A549 (cell line): Measurements from ENCODE around the gene SDC4. TPM values are rescaled to one million over a fixed set of nuclear protein-coding genes. Genes with fewer than 3 reads are reported as not detected.

Experiments used
- ATAC-seq, 2 experiments: fragments of 200-7000 bp in 1 of 2; fragments of >200 bp in 1 of 2; cut with Nextera tagmentation in 1 of 2; cut with Tn5 transposase in 1 of 2; 3 replicates each; pipeline versions ENCODE4 v1.8.0 to v1.9.1; 2018 to 2020; ENCODE audit warnings: mild to moderate bottlenecking in 1 of 2, moderate library complexity in 1 of 2
- CTCF ChIA-PET: fragments of 300-600 bp; sonication (Branson Sonifier 250); formaldehyde crosslinking; extraction: SDS; loops from one replicate; lab custom pipeline; 2021; ENCODE audit warnings: antibody characterized with exemption, inconsistent platforms; lab: Yijun Ruan, JAX
- POLR2A ChIA-PET: fragments of 350-600 bp; formaldehyde crosslinking; extraction: SDS; loops from one replicate; lab custom pipeline; 2021; ENCODE audit warnings: antibody characterized with exemption, inconsistent platforms; lab: Yijun Ruan, JAX
- DNase-seq, 2 experiments: peaks; one replicate each; pipeline versions ENCODE4 v3.0.0 to v3.0.0-alpha.2; 2011 to 2016; ENCODE audit warnings: low read depth in 1 of 2, low spot score in 1 of 2
- FAIRE-seq: peaks from 2 replicates; lab custom pipeline; 2011; peaks lifted over from hg19 to GRCh38; lab: Jason Lieb, UNC
- H3K27ac ChIP-seq, 2 experiments: fragments of >200 bp; sonication (Bioruptor Twin); formaldehyde crosslinking; 3 replicates each; pipeline ENCODE4 v1.5.1; 2016 to 2017
- H3K4me1 ChIP-seq: fragments of >200 bp; sonication (Bioruptor Twin); formaldehyde crosslinking; 3 replicates; pipeline ENCODE4 v1.6.1; 2016
- H3K4me2 ChIP-seq: fragments of >200 bp; sonication (Bioruptor Twin); formaldehyde crosslinking; 3 replicates; pipeline ENCODE4 v1.6.1; 2016
- H3K4me3 ChIP-seq: fragments of >200 bp; sonication (Bioruptor Twin); formaldehyde crosslinking; 3 replicates; pipeline ENCODE4 v1.5.1; 2016
- H3K9me3 ChIP-seq: fragments of >200 bp; sonication (Bioruptor Twin); formaldehyde crosslinking; 3 replicates; pipeline ENCODE4 v1.6.1; 2016
- CBX2 ChIP-seq: fragments of 200-600 bp; sonication (generic); IDR thresholded peaks from 2 replicates; pipeline ENCODE4 v1.6.1; 2016; ENCODE audit warnings: low read depth, mild to moderate bottlenecking, borderline replicate concordance
- CBX8 ChIP-seq: fragments of 200-600 bp; sonication (generic); IDR thresholded peaks from 2 replicates; pipeline ENCODE4 v1.6.1; 2016
- FOSB ChIP-seq: fragments of 250-450 bp; sonication (Bioruptor Pico); IDR thresholded peaks from 2 replicates; pipeline ENCODE4 v1.5.0; 2020; ENCODE audit warnings: mild to moderate bottlenecking, moderate library complexity
- FOSL2 ChIP-seq, 2 experiments: fragments of 450-650 bp in 1 of 2; fragments of >200 bp in 1 of 2; sonication (Bioruptor Twin) in 1 of 2; formaldehyde crosslinking; IDR thresholded peaks; 2 replicates each; pipeline versions ENCODE4 v1.5.0 to v1.6.1; 2016 to 2020; ENCODE audit warnings: mild to moderate bottlenecking in 1 of 2, moderate library complexity in 1 of 2
- GATA3 ChIP-seq: IDR thresholded peaks from 2 replicates; pipeline ENCODE4 v1.6.1; 2012; ENCODE audit warnings: borderline replicate concordance
- HEYL ChIP-seq: fragments of 250-450 bp; sonication (Bioruptor Pico); IDR thresholded peaks from 2 replicates; pipeline ENCODE4 v1.8.0; 2021; ENCODE audit warnings: mild to moderate bottlenecking, moderate library complexity
- HOXB5 ChIP-seq: fragments of 250-450 bp; sonication (Bioruptor Pico); IDR thresholded peaks from 2 replicates; pipeline ENCODE4 v1.5.0; 2020; ENCODE audit warnings: mild to moderate bottlenecking, moderate library complexity
- JUN ChIP-seq, 2 experiments: fragments of >200 bp; sonication (Bioruptor Twin); formaldehyde crosslinking; IDR thresholded peaks; 2 replicates in 1 of 2; 3 replicates in 1 of 2; pipeline ENCODE4 v1.6.1; 2016 to 2017
- JUNB ChIP-seq: fragments of >200 bp; sonication (Bioruptor Twin); formaldehyde crosslinking; IDR thresholded peaks from 2 replicates; pipeline ENCODE4 v1.6.1; 2016
- KDM5A ChIP-seq: fragments of 200-600 bp; sonication (generic); IDR thresholded peaks from 2 replicates; pipeline ENCODE4 v1.6.1; 2016; ENCODE audit warnings: antibody characterized with exemption, mild to moderate bottlenecking
- MAZ ChIP-seq: fragments of 150-350 bp; IDR thresholded peaks from 2 replicates; pipeline ENCODE4 v1.6.1; 2014; ENCODE audit warnings: antibody characterized with exemption, low read depth, low read length, borderline replicate concordance
- MYC ChIP-seq: IDR thresholded peaks from 2 replicates; pipeline ENCODE4 v1.6.1; 2012; ENCODE audit warnings: mild to moderate bottlenecking, inconsistent platforms, low read length, improper control_type of control experiment, borderline replicate concordance
- PHF8 ChIP-seq: fragments of 200-600 bp; sonication (generic); IDR thresholded peaks from 2 replicates; pipeline ENCODE4 v1.6.1; 2016; ENCODE audit warnings: low read depth, mild to moderate bottlenecking, antibody characterized with exemption, moderate library complexity, borderline replicate concordance
- POLR2A ChIP-seq: IDR thresholded peaks from 2 replicates; pipeline ENCODE4 v1.6.1; 2012; ENCODE audit warnings: mild to moderate bottlenecking, low read length
- RAD21 ChIP-seq, 2 experiments: fragments of >200 bp in 1 of 2; sonication (Bioruptor Twin) in 1 of 2; formaldehyde crosslinking in 1 of 2; IDR thresholded peaks in 1 of 2; conservative IDR thresholded peaks in 1 of 2; 2 replicates in 1 of 2; 3 replicates in 1 of 2; pipeline ENCODE4 v1.6.1; 2012 to 2018; ENCODE audit warnings: inconsistent platforms in 1 of 2
- RARB ChIP-seq: fragments of 250-450 bp; sonication (Bioruptor Pico); IDR thresholded peaks from 2 replicates; pipeline ENCODE4 v1.8.0; 2021; ENCODE audit warnings: mild to moderate bottlenecking, moderate library complexity
- SMC3 ChIP-seq: fragments of >200 bp; sonication (Bioruptor Twin); formaldehyde crosslinking; IDR thresholded peaks from 3 replicates; pipeline ENCODE4 v1.6.1; 2018; ENCODE audit warnings: inconsistent platforms
- SREBF2 ChIP-seq: fragments of 450-650 bp; IDR thresholded peaks from 2 replicates; pipeline ENCODE4 v1.6.1; 2014; ENCODE audit warnings: mild to moderate bottlenecking, moderate library complexity
- ZC3H11A ChIP-seq: fragments of 450-650 bp; IDR thresholded peaks from 2 replicates; pipeline ENCODE4 v1.6.1; 2014; ENCODE audit warnings: antibody characterized with exemption, mild to moderate bottlenecking
- ZNF302 ChIP-seq: fragments of 250-450 bp; sonication (Bioruptor Pico); IDR thresholded peaks from 2 replicates; pipeline ENCODE4 v1.9.0; 2021; ENCODE audit warnings: inconsistent platforms, mild to moderate bottlenecking, moderate library complexity
- ZSCAN20 ChIP-seq: fragments of 250-450 bp; sonication (Bioruptor Pico); IDR thresholded peaks from 2 replicates; pipeline ENCODE4 v1.8.0; 2022; ENCODE audit warnings: mild to moderate bottlenecking, moderate library complexity
- WGBS: methylation state at CpG from one replicate; pipeline ENCODE4 v1.1.6; 2017; ENCODE audit errors: missing lambda C conversion rate; 5-methylcytosine and 5-hydroxymethylcytosine counted together
- polyA plus RNA-seq, 4 experiments: library from polyadenylated mRNA; depleted of rRNA in 3 of 4; stranded (reverse); fragments of >200 nt; fragmentation: RNase III in 1 of 4; extraction: RNeasy Plus Mini Kit Qiagen cat#74134 plus additional on column Dnase treatment in 1 of 4; gene quantifications; 2 replicates in 3 of 4; 3 replicates in 1 of 4; pipeline ENCODE4 v1.2.3, GENCODE V29; 2011 to 2017
- TF ChIP-seq, protein P1 (sequence below): IDR thresholded peaks from 2 replicates; pipeline ENCODE4 v1.6.1; 2012
- TF ChIP-seq, protein P2 (sequence below): IDR thresholded peaks from 2 replicates; pipeline ENCODE4 v1.6.1; 2012; ENCODE audit warnings: low read depth, borderline replicate concordance
- TF ChIP-seq, protein P3 (sequence below): fragments of >200 bp; sonication (Bioruptor Twin); formaldehyde crosslinking; IDR thresholded peaks from 3 replicates; pipeline ENCODE4 v1.5.1; 2016
- TF ChIP-seq, protein P4 (sequence below): fragments of >200 bp; sonication (Bioruptor Twin); formaldehyde crosslinking; IDR thresholded peaks from 3 replicates; pipeline ENCODE4 v1.6.1; 2016
- TF ChIP-seq, protein P5 (sequence below): IDR thresholded peaks from 2 replicates; pipeline ENCODE4 v1.6.1; 2012

Gene SDC4
- polyA plus RNA-seq, 2 of the 4 experiments (the other 2 are of a cell fraction): 27.4 to 35.6 TPM

DNA sequence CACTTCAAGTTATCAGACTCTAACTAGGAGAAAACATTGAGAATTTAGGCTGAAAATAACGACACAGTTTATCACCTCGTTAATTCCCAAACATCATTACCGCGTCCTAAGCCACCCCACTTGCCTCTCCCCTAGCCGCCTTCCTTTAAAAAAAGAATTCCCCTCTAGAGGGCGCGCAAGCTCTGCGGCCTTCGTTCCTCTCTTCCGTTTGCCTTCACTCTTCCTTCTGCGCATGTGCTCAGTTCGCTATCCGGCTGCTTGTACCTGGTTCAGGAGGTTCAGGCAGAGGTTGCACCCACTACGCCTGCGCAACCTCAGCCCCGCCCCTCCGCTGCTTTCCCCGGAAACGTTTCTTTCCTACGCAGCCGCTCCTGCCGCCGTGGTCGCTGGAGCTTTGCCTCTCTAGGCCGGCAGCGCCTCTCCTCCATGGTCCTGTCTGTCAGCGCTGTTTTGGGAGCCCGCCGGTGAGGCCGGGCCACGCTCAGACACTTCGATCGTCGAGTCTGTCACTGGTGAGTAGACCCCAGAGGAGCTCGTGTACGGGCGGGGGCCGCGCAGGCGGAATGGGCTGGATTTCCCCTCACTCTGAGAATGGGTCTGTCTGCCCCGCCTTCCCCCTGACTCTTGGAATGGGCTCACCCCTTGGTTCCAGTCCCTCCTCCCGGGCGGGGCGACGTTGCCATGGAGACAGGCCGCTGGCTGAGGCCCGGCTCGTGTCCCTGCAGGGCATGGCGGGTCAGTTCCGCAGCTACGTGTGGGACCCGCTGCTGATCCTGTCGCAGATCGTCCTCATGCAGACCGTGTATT, 14.8 kb upstream of the SDC4 start, which contains the start of gene SYS1:
Gene SYS1 (plus strand): TSS at position 353 of the 807 bp plus-strand sequence. CDS start 376 bp downstream, at position 729.
- Histone ChIP-seq H3K27ac (peak within 1 kb of the TSS; percentile 95 to 97), H3K4me1 (peaks cover 27% of the 10 kb centered on the region; the same call in 2 of the 3 replicates), H3K4me2 (peak within 1 kb of the TSS; percentile 84), H3K4me3 (peak within 1 kb of the TSS; percentile 64), H3K9me3 (no peaks in the 10 kb centered on the region)
- WGBS: 1% methylated on average over 46 of the region's 55 CpGs
- DNase-seq (peak; percentile 95 to 98), ATAC-seq (peak; percentile 94 to 95), FAIRE-seq (no peak)
- CTCF ChIA-PET: interaction anchor here (0.7 to 9.2 kb wide), 39 partner anchors 10 to 600 kb away, joined by 3 to 159 read pairs (median 5); partner anchors contain the start of genes DNTTIP1, SDC4 and WFDC3
- no peak for TF ChIP-seq ZNF302
- TF ChIP-seq FOSL2 (IDR thresholded peaks at IDR 0.05): no peak
- TF ChIP-seq FOSL2 (CRISPR knock-in tag; IDR thresholded peaks at IDR 0.05): no peak
- peak; percentile 44 to 89; a peak in 3 of 5 replicates for TF ChIP-seq JUN (IDR thresholded peaks at IDR 0.05)
- TF ChIP-seq, protein P1, sequence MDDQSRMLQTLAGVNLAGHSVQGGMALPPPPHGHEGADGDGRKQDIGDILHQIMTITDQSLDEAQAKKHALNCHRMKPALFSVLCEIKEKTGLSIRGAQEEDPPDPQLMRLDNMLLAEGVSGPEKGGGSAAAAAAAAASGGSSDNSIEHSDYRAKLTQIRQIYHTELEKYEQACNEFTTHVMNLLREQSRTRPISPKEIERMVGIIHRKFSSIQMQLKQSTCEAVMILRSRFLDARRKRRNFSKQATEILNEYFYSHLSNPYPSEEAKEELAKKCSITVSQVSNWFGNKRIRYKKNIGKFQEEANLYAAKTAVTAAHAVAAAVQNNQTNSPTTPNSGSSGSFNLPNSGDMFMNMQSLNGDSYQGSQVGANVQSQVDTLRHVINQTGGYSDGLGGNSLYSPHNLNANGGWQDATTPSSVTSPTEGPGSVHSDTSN: peak; percentile 63; the same call in 1 of the 2 replicates
- TF ChIP-seq CBX8: no peak
- TF ChIP-seq, protein P2, sequence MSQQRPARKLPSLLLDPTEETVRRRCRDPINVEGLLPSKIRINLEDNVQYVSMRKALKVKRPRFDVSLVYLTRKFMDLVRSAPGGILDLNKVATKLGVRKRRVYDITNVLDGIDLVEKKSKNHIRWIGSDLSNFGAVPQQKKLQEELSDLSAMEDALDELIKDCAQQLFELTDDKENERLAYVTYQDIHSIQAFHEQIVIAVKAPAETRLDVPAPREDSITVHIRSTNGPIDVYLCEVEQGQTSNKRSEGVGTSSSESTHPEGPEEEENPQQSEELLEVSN: peak; percentile 53; the same call in 1 of the 2 replicates
- TF ChIP-seq PHF8: peak; percentile 99
- peak; percentile 50; the same call in 1 of the 2 replicates for TF ChIP-seq MAZ
- TF ChIP-seq, protein P3, sequence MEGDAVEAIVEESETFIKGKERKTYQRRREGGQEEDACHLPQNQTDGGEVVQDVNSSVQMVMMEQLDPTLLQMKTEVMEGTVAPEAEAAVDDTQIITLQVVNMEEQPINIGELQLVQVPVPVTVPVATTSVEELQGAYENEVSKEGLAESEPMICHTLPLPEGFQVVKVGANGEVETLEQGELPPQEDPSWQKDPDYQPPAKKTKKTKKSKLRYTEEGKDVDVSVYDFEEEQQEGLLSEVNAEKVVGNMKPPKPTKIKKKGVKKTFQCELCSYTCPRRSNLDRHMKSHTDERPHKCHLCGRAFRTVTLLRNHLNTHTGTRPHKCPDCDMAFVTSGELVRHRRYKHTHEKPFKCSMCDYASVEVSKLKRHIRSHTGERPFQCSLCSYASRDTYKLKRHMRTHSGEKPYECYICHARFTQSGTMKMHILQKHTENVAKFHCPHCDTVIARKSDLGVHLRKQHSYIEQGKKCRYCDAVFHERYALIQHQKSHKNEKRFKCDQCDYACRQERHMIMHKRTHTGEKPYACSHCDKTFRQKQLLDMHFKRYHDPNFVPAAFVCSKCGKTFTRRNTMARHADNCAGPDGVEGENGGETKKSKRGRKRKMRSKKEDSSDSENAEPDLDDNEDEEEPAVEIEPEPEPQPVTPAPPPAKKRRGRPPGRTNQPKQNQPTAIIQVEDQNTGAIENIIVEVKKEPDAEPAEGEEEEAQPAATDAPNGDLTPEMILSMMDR: peak; percentile 92
- no peak for TF ChIP-seq HOXB5 (CRISPR knock-in tag)
- TF ChIP-seq, protein P4, sequence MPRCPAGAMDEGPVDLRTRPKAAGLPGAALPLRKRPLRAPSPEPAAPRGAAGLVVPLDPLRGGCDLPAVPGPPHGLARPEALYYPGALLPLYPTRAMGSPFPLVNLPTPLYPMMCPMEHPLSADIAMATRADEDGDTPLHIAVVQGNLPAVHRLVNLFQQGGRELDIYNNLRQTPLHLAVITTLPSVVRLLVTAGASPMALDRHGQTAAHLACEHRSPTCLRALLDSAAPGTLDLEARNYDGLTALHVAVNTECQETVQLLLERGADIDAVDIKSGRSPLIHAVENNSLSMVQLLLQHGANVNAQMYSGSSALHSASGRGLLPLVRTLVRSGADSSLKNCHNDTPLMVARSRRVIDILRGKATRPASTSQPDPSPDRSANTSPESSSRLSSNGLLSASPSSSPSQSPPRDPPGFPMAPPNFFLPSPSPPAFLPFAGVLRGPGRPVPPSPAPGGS: peak; percentile 70; the same call in 1 of the 3 replicates
- TF ChIP-seq POLR2A: peak; percentile 69
- peak; percentile 51 for TF ChIP-seq MYC
- no peak for TF ChIP-seq CBX2
- TF ChIP-seq RAD21 (conservative IDR thresholded peaks at IDR 0.05 in 1 of 2, IDR thresholded peaks at IDR 0.05 in 1 of 2): peak; percentile 85 to 87
- no peak for TF ChIP-seq FOSB (CRISPR knock-in tag)
- no peak for TF ChIP-seq ZSCAN20 (CRISPR knock-in tag)
- TF ChIP-seq SMC3: peak; percentile 81
- no peak for TF ChIP-seq RARB (CRISPR knock-in tag)
- TF ChIP-seq JUNB: no peak
- TF ChIP-seq GATA3: peak; percentile 16; the same call in 1 of the 2 replicates
- no peak for TF ChIP-seq SREBF2
- TF ChIP-seq HEYL (CRISPR knock-in tag): no peak
- TF ChIP-seq KDM5A: 0 out of 2 replicates have a peak, but pooled peaks have one; percentile 45
- no peak for TF ChIP-seq ZC3H11A
- TF ChIP-seq, protein P5, sequence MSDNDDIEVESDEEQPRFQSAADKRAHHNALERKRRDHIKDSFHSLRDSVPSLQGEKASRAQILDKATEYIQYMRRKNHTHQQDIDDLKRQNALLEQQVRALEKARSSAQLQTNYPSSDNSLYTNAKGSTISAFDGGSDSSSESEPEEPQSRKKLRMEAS: peak; percentile 81; the same call in 1 of the 2 replicates
- POLR2A ChIA-PET: interaction anchor here (0.7 to 2.2 kb wide), 18 partner anchors 11 to 1001 kb away, joined by 3 to 35 read pairs (median 6); partner anchors contain the start of genes PIGT, SDC4 and ZSWIM1
